Measurements from ENCODE around the gene ZNF688. TPM values are rescaled to one million over a fixed set of nuclear protein-coding genes. Genes with fewer than 3 reads are reported as not detected.
"Not testable (repeated sequence)": the region's sequence is repeated elsewhere in the genome, so short reads cannot be mapped to it uniquely, and the experiment has no call there.

The ZNF688 gene
- total and polyA plus RNA-seq, 2 experiments from 2014 or later, result 4.0 to 4.4 TPM

DNA sequence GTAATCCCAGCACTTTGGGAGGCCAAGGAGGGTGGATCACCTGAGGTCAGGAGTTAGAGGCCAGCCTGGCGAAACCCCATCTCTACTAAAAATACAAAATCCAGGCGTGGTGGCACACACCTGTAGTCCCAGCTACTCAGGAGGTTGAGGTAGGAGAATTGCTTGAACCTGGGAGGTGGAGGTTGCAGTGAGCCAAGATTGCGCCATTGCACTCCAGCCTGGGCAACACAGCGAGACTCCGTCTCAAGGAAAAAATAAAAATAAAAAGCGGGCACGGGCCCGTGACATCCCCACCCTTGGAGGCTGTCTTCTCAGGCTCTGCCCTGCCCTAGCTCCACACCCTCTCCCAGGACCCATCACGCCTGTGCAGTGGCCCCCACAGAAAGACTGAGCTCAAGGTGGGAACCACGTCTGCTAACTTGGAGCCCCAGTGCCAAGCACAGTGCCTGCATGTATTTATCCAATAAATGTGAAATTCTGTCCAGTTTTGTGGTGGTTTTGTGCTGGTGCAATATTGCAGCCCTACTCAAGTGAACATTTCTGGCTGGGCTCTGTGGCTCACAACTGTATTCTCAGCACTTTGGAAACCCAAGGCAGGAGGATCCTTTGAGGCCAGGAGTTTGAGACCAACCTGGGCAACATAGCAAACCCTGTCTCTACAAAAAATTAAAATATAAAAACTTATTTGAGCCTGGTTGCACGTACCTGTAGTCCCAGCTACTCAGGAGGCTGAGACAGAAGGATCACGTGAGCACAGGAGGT is 48.6 kb downstream of the ZNF688 start:
- H3K4me1 Mint-ChIP-seq, result not testable (repeated sequence)

DNA sequence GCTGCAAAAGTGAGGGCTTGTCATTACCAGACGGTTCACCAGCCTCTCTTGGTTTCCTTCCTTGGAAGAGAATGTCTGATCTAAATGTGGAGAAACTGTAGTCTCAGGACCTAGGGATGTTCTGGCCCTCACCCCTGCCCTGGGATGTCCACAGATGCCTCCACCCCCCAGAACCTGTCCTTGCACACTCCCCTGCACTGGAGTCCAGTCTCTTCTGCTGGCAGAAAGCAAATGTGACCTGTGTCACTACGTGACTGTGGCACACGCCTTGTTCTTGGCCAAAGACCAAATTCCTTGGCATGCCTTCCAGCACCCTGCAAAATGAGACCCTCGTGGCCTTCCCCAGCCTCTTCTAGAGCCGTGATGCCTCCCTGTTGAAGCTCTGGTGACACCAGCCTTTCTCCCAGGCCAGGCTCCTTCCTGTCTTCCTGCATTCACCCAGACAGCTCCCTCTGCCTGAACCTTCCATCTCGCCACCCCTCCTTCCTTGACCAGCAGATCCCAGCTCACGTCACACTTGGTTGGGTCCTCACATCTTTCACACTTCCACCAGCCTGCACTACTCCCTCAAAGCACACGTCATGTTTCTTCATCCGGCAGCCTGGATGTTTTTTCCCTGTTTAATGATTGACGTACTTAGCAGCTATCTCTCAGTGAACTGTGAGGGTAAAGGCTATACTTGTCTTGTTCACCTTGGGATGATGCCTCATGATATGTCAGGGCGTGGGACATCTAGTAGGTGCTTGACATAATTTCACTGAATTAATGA is 49.5 kb downstream of the ZNF688 start:
- Histone ChIP-seq H3K4me2 (no peak overlapping the region), H4K20me1 (replicated peaks; ENCODE audit: insufficient read depth) (no peaks in the 10 kb centered on the region), H2AFZ (no peak overlapping the region), H3K27ac (ENCODE audit: low read depth) (no peak overlapping the region), H3F3A (replicated peaks; ENCODE audit: low read depth) (0 out of 2 replicates have a peak, but pooled peaks cover 10% of the 10 kb centered on the region), H3K4me1 (ENCODE audit: insufficient read depth) (peaks cover 5% of the 10 kb centered on the region; the same call in 1 of the 2 replicates), H3K9me2 (ENCODE audit: insufficient read depth) (no peaks in the 10 kb centered on the region), H3K27me3 (ENCODE audit: insufficient read depth) (no peaks in the 10 kb centered on the region), H3K79me2 (replicated peaks; ENCODE audit: insufficient read depth) (peaks cover 7% of the 10 kb centered on the region; the same call in 1 of the 2 replicates), H3K36me3 (ENCODE audit: insufficient read depth) (no peaks in the 10 kb centered on the region), H3K4me3 (no peak overlapping the region)
- H3K9me3 Mint-ChIP-seq, result no peaks in the 10 kb centered on the region; the same call in 2 of the 3 replicates
- no peak for ATAC-seq
- H3K27me3 Mint-ChIP-seq (ENCODE audit: insufficient read depth, low read depth, poor library complexity), result peaks cover 9% of the 10 kb centered on the region
- no peak overlapping the region for H3K27ac Mint-ChIP-seq
- no peak overlapping the region; the same call in 2 of the 3 replicates for H3K4me3 Mint-ChIP-seq
- H3K4me1 Mint-ChIP-seq, result peaks cover 3% of the 10 kb centered on the region
- TF ChIP-seq, protein P1, sequence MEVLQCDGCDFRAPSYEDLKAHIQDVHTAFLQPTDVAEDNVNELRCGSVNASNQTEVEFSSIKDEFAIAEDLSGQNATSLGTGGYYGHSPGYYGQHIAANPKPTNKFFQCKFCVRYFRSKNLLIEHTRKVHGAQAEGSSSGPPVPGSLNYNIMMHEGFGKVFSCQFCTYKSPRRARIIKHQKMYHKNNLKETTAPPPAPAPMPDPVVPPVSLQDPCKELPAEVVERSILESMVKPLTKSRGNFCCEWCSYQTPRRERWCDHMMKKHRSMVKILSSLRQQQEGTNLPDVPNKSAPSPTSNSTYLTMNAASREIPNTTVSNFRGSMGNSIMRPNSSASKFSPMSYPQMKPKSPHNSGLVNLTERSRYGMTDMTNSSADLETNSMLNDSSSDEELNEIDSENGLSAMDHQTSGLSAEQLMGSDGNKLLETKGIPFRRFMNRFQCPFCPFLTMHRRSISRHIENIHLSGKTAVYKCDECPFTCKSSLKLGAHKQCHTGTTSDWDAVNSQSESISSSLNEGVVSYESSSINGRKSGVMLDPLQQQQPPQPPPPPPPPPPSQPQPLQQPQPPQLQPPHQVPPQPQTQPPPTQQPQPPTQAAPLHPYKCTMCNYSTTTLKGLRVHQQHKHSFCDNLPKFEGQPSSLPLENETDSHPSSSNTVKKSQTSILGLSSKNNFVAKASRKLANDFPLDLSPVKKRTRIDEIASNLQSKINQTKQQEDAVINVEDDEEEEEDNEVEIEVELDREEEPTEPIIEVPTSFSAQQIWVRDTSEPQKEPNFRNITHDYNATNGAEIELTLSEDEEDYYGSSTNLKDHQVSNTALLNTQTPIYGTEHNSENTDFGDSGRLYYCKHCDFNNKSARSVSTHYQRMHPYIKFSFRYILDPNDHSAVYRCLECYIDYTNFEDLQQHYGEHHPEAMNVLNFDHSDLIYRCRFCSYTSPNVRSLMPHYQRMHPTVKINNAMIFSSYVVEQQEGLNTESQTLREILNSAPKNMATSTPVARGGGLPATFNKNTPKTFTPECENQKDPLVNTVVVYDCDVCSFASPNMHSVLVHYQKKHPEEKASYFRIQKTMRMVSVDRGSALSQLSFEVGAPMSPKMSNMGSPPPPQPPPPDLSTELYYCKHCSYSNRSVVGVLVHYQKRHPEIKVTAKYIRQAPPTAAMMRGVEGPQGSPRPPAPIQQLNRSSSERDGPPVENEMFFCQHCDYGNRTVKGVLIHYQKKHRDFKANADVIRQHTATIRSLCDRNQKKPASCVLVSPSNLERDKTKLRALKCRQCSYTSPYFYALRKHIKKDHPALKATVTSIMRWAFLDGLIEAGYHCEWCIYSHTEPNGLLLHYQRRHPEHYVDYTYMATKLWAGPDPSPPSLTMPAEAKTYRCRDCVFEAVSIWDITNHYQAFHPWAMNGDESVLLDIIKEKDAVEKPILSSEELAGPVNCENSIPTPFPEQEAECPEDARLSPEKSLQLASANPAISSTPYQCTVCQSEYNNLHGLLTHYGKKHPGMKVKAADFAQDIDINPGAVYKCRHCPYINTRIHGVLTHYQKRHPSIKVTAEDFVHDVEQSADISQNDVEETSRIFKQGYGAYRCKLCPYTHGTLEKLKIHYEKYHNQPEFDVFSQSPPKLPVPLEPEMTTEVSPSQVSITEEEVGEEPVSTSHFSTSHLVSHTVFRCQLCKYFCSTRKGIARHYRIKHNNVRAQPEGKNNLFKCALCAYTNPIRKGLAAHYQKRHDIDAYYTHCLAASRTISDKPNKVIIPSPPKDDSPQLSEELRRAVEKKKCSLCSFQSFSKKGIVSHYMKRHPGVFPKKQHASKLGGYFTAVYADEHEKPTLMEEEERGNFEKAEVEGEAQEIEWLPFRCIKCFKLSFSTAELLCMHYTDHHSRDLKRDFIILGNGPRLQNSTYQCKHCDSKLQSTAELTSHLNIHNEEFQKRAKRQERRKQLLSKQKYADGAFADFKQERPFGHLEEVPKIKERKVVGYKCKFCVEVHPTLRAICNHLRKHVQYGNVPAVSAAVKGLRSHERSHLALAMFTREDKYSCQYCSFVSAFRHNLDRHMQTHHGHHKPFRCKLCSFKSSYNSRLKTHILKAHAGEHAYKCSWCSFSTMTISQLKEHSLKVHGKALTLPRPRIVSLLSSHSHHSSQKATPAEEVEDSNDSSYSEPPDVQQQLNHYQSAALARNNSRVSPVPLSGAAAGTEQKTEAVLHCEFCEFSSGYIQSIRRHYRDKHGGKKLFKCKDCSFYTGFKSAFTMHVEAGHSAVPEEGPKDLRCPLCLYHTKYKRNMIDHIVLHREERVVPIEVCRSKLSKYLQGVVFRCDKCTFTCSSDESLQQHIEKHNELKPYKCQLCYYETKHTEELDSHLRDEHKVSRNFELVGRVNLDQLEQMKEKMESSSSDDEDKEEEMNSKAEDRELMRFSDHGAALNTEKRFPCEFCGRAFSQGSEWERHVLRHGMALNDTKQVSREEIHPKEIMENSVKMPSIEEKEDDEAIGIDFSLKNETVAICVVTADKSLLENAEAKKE (CRISPR knock-in tag; IDR thresholded peaks at IDR 0.05), result no peak
- TF ChIP-seq JUNB (IDR thresholded peaks at IDR 0.05; ENCODE audit: unreplicated experiment), result no peak
- no peak for TF ChIP-seq EZH2 (IDR thresholded peaks at IDR 0.05; ENCODE audit: low read depth, unreplicated experiment)
- no peak for TF ChIP-seq NANOG (IDR thresholded peaks at IDR 0.05; ENCODE audit: borderline replicate concordance)
- DNase-seq (ENCODE audit: low spot score), result no peak
- peaks cover 3% of the 10 kb centered on the region for H3K36me3 Mint-ChIP-seq (ENCODE audit: low read depth)

More for the DNA sequence above, 48.6 kb downstream of the ZNF688 start:
- not testable (repeated sequence) for DNase-seq (ENCODE audit: low spot score); H3K27ac ChIP-seq (ENCODE audit: low read depth); H3K36me3 Mint-ChIP-seq (ENCODE audit: low read depth); H3K4me3 Mint-ChIP-seq; H3K4me3 ChIP-seq; H3K9me3 Mint-ChIP-seq; H3K4me1 ChIP-seq (ENCODE audit: insufficient read depth); H3K27ac Mint-ChIP-seq; H3K79me2 ChIP-seq (replicated peaks; ENCODE audit: insufficient read depth); H3K36me3 ChIP-seq (ENCODE audit: insufficient read depth); H3K27me3 ChIP-seq (ENCODE audit: insufficient read depth); H3K9me2 ChIP-seq (ENCODE audit: insufficient read depth); H3K4me2 ChIP-seq; H2AFZ ChIP-seq; ATAC-seq; H4K20me1 ChIP-seq (replicated peaks; ENCODE audit: insufficient read depth)
- peaks cover 15% of the 10 kb centered on the region for H3K27me3 Mint-ChIP-seq (ENCODE audit: insufficient read depth, low read depth, poor library complexity)
- H3F3A ChIP-seq (replicated peaks; ENCODE audit: low read depth), result peaks cover 12% of the 10 kb centered on the region; the same call in 1 of the 2 replicates

Measured in GM23338 (cell line).